ENCODE results near the gene OR8H1. TPM values are rescaled to one million over a fixed set of nuclear protein-coding genes. Genes with fewer than 3 reads are reported as not detected.

OR8H1 gene
- total RNA-seq, 1 experiment from 2014 or later: not detected

DNA sequence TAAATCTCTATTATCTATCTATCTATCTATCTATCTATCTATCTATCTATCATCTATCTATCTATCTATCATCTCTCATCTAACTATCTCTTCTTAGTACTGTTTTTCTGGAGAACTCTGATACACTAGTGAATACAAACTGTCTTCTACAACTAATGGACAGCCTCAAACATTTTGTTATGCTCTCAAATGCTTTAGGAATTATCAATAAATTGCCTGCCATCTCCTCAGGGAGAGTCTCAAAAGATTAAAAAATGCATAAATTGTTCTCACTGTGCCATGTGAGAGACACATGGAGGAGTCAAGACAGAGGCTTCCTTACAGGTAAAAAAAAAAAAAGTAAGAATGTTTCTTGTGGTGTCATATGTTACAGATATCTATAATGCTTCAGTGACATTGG, 22.8 kb upstream of the OR8H1 start, which contains the start of gene OR8K3:
TSS of gene OR8K3 (plus strand) at position 301 of the 400 bp plus-strand sequence. CDS start 3,163 bp downstream, outside the sequence.
- intact Hi-C loops (cut with micrococcal nuclease; ENCODE audit: unreplicated experiment): no loop called here
- no peak for DNase-seq
- CTCF ChIA-PET: no interaction called here
- H3K4me3 Mint-ChIP-seq (ENCODE audit: low read depth, unreplicated experiment): no peak within 1 kb of the TSS
- TF ChIP-seq, protein P1, sequence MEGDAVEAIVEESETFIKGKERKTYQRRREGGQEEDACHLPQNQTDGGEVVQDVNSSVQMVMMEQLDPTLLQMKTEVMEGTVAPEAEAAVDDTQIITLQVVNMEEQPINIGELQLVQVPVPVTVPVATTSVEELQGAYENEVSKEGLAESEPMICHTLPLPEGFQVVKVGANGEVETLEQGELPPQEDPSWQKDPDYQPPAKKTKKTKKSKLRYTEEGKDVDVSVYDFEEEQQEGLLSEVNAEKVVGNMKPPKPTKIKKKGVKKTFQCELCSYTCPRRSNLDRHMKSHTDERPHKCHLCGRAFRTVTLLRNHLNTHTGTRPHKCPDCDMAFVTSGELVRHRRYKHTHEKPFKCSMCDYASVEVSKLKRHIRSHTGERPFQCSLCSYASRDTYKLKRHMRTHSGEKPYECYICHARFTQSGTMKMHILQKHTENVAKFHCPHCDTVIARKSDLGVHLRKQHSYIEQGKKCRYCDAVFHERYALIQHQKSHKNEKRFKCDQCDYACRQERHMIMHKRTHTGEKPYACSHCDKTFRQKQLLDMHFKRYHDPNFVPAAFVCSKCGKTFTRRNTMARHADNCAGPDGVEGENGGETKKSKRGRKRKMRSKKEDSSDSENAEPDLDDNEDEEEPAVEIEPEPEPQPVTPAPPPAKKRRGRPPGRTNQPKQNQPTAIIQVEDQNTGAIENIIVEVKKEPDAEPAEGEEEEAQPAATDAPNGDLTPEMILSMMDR (IDR thresholded peaks at IDR 0.05; ENCODE audit: unreplicated experiment): no peak
- no TSS peak for BruUV-seq (replicated peaks)
- H3K36me3 Mint-ChIP-seq (ENCODE audit: insufficient read depth, unreplicated experiment): no peaks in the 10 kb centered on the region
- H3K4me1 Mint-ChIP-seq (ENCODE audit: low read depth, unreplicated experiment): no peaks in the 10 kb centered on the region
- H3K27me3 Mint-ChIP-seq (ENCODE audit: unreplicated experiment): no peaks in the 10 kb centered on the region
- H3K27ac Mint-ChIP-seq (ENCODE audit: unreplicated experiment): no peak within 1 kb of the TSS
- peaks cover 10% of the 10 kb centered on the region for H3K9me3 Mint-ChIP-seq (ENCODE audit: low read depth, unreplicated experiment)

DNA sequence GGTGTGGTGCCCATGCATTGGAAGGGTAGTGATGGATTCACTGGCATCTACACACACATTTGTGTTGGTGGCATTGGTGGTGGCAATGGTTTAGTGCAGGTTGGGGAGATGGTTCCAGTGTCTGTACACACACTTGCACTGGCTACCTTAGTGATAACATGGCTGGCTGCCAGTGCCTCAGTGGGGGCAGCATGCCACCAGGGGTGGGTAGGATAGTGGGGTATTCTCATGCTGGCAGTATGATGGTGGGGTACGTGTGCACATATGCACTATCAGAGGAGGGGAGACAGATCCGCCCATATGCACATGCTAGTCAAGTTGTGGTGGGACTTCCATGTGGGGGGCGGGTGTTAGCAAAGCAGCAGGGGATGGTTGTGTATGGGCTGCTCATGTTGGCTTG, 15.8 kb upstream of the OR8H1 start:
- CTCF ChIA-PET: no interaction called here
- DNase-seq: no peak
- BruUV-seq (replicated peaks): no TSS peak
- H3K27ac Mint-ChIP-seq (ENCODE audit: unreplicated experiment): no peak overlapping the region
- TF ChIP-seq, protein P1 (IDR thresholded peaks at IDR 0.05; ENCODE audit: unreplicated experiment): no peak
- intact Hi-C loops (cut with micrococcal nuclease; ENCODE audit: unreplicated experiment): no loop called here
- H3K4me3 Mint-ChIP-seq (ENCODE audit: low read depth, unreplicated experiment): no peak overlapping the region
- no peaks in the 10 kb centered on the region for H3K27me3 Mint-ChIP-seq (ENCODE audit: unreplicated experiment)
- no peaks in the 10 kb centered on the region for H3K36me3 Mint-ChIP-seq (ENCODE audit: insufficient read depth, unreplicated experiment)
- peaks cover 19% of the 10 kb centered on the region for H3K9me3 Mint-ChIP-seq (ENCODE audit: low read depth, unreplicated experiment)
- H3K4me1 Mint-ChIP-seq (ENCODE audit: low read depth, unreplicated experiment): no peaks in the 10 kb centered on the region

DNA sequence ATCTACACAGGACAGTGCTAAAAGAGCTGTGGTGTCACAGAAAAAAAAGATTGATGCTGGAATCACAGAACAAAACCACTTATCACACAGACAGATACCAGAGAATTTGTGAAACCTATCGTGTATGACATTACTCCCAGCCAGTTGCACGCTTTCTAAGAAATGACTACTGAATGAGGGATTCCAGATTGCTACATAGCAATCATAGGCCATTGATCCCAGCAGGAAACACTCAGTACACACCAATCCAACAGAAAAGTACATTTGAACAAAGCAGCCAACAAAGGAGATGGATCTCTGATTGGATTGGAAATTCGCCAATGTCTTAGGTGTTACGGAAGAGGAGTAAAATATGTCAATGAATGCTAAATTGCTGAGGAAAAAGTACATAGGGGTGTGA, 4.8 kb upstream of the OR8H1 start:
- CTCF ChIA-PET: no interaction called here
- H3K9me3 Mint-ChIP-seq (ENCODE audit: low read depth, unreplicated experiment): peaks cover 7% of the 10 kb centered on the region
- intact Hi-C loops (cut with micrococcal nuclease; ENCODE audit: unreplicated experiment): no loop called here
- no peaks in the 10 kb centered on the region for H3K27me3 Mint-ChIP-seq (ENCODE audit: unreplicated experiment)
- H3K4me1 Mint-ChIP-seq (ENCODE audit: low read depth, unreplicated experiment): no peaks in the 10 kb centered on the region
- H3K4me3 Mint-ChIP-seq (ENCODE audit: low read depth, unreplicated experiment): no peak overlapping the region
- no peaks in the 10 kb centered on the region for H3K36me3 Mint-ChIP-seq (ENCODE audit: insufficient read depth, unreplicated experiment)
- no TSS peak for BruUV-seq (replicated peaks)
- DNase-seq: no peak
- TF ChIP-seq, protein P1 (IDR thresholded peaks at IDR 0.05; ENCODE audit: unreplicated experiment): no peak
- H3K27ac Mint-ChIP-seq (ENCODE audit: unreplicated experiment): no peak overlapping the region

DNA sequence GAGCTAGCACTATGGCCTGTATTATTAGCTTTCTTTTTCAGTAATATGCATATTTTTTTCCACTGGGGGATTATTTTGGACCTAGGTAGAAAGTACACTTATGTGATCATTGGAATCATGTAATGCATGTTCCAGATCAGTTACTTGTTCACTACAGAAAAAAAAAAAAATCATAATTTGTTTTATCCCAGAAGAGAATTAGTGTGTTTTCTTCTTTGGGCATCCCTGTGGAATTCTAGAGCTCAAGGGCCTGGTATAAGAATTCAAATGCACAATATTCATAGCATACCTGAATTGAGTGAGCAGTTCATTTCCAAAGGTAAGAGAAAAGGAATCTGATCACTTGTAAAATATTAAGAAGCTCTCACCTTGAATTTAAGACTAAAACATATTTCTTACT, 18.2 kb downstream of the OR8H1 start, which contains the start of gene OR5T1:
TSS of gene OR5T1 (plus strand) at position 301 of the 400 bp plus-strand sequence. CDS start 1,485 bp downstream, outside the sequence.
- H3K4me1 Mint-ChIP-seq (ENCODE audit: low read depth, unreplicated experiment): no peaks in the 10 kb centered on the region
- intact Hi-C loops (cut with micrococcal nuclease; ENCODE audit: unreplicated experiment): no loop called here
- TF ChIP-seq, protein P1 (IDR thresholded peaks at IDR 0.05; ENCODE audit: unreplicated experiment): no peak
- CTCF ChIA-PET: no interaction called here
- H3K9me3 Mint-ChIP-seq (ENCODE audit: low read depth, unreplicated experiment): peaks cover 16% of the 10 kb centered on the region
- BruUV-seq (replicated peaks): no TSS peak
- H3K27me3 Mint-ChIP-seq (ENCODE audit: unreplicated experiment): no peaks in the 10 kb centered on the region
- DNase-seq: no peak
- no peak within 1 kb of the TSS for H3K4me3 Mint-ChIP-seq (ENCODE audit: low read depth, unreplicated experiment)
- no peak within 1 kb of the TSS for H3K27ac Mint-ChIP-seq (ENCODE audit: unreplicated experiment)
- H3K36me3 Mint-ChIP-seq (ENCODE audit: insufficient read depth, unreplicated experiment): no peaks in the 10 kb centered on the region

Measured in Calu3 (cell line).